GM19238 (cell line): Measurements from ENCODE around the gene PACSIN2.

Experiments used
- DNase-seq: peaks from one replicate; pipeline ENCODE4 v3.0.0; 2011; ENCODE audit warnings: low spot score; ENCODE audit not compliant: insufficient read length

PACSIN2 gene

GRCh38 chr22:42906605-42907348, 108.2 kb downstream of the PACSIN2 start:
- no peak for DNase-seq

GRCh38 chr22:42905702-42906183, 109.2 kb downstream of the PACSIN2 start:
- DNase-seq = no peak

- no peak for DNase-seq
Measured at GRCh38 chr22:42905217-42905616, 109.7 kb downstream of the PACSIN2 start.

- no peak for DNase-seq
Measured at GRCh38 chr22:42904050-42904449, 110.9 kb downstream of the PACSIN2 start.

DNA sequence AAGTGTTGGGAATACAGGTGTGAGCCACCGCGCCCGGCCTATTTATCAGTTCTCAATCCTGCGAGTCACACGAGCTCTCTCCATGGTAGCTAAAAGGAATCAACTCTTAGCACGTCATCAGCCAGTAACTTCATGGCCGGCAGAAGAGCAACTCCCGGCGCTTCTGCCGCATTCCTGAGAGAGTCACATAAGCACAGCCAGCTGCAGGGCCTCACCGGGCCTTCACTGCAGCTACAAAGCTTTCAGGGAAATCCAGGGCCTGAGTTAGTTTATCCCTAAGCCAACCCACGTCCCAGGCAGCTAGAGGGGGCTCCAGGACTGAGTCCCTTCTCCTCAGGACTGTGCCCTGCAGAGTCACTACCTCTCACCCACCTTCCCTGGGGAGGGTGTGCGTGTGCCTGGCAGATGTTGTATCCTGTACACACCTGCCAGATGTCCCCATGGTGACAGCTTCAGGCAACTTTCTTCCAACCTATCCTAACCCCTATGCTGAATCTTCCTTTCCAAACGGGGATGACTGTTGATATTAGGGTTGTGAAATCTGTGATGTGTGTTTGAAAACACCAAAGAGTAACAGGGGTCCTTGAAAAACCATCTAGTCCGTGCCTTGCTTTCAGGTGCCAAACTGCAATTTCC, 112.0 kb downstream of the PACSIN2 start:
- no peak for DNase-seq

GRCh38 chr22:42901790-42902508, 113.0 kb downstream of the PACSIN2 start:
- DNase-seq = no peak

DNA sequence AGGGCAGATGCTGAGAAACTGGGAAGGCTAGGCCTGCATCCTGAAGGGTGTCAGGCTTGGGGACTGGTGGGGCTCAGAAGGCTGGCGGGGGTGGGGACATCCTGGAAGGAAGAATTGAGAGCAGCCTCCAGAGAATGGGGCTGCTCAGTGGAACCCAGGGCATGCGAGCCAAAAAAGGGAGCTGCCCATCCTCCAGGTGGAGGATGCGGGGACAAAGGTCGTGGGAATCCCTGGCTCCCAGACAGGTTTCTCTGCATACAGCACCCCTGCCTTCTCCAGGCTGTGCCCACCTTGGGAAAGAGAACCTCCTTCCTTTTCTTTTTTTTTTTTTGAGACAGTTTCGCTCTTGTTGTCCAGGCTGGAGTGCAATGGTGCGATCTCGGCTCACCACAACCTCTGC, 117.0 kb downstream of the PACSIN2 start:
- no peak for DNase-seq

DNA sequence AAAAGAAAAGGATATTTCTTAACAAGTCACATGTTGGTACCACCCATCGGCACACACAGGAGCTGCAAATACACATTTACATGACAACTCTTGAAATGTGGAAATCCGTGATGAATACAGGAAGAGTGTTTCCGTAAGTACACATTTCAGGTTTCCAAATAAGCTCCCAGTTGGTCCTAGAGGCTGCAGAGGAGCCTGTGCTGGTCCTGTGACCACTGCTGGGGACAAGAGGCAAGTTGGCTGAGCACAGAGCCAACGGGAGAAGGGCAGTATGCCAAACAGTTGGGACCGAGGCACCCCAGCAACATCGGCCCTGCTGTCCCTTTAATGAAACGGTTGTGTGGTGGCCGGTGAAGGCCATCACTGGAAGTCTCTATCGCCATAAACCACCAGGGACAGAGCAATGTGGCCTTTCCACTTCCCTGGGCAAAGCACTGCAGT, 119.4 kb downstream of the PACSIN2 start:
- DNase-seq = no peak

- peak; percentile 35 for DNase-seq
Measured at GRCh38 chr22:42895087-42895486, 119.9 kb downstream of the PACSIN2 start.

GRCh38 chr22:42893371-42894150, 121.4 kb downstream of the PACSIN2 start:
- no peak for DNase-seq

DNA sequence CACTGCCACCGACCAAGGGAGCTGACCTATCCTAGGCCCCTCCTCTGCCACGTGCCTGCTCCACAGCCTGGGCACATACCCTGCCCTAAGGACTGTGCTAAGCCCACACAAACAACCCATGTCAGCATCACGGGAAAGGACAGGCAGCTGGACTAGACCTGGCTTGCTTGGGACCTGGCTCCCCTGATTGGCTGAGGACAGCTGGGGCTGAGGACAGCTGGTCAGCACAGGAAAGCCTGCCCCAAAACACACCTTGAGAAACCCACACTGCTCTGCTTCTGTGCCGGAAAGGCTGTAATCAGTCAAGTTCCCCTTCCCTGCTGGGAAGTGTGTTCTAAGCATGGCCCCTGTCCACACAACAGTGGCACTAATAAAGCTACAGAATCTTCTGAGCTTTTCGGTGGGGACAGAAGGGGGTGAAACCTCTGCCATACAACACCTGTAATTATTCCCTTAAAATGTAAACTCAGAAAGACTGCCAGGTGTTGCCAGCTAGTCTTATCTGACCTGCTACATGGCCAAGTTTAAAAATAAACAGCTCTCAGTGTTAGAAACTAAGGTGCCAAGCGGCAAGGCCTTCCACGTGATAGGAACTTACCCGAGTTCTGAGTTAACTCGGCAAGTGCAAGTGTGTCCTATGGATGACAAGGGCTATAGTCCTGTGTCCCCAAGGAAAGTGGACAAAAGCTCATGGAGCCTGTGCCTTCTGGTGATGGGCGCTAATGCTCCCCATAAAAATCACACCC, 122.2 kb downstream of the PACSIN2 start:
- no peak for DNase-seq

DNA sequence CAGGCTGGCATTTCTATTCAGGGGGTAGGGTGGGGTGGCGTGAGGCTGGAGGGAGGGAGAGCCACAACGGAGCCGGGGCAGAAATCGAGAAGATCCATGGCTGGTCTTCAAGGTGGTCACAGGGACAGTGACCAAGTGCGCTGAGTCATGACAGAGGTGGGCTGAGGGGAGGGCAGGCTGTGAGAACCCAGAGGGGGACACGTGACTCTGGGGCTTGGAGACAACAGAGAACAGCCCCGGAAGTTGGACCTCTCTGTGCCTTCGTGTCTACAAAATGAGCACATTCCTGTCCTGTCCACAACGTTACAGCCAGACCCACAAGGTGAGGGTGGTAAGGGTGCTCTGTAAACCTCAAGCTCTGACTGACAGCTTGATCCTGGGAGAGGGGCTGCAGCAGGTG, 122.8 kb downstream of the PACSIN2 start:
- no peak for DNase-seq

DNA sequence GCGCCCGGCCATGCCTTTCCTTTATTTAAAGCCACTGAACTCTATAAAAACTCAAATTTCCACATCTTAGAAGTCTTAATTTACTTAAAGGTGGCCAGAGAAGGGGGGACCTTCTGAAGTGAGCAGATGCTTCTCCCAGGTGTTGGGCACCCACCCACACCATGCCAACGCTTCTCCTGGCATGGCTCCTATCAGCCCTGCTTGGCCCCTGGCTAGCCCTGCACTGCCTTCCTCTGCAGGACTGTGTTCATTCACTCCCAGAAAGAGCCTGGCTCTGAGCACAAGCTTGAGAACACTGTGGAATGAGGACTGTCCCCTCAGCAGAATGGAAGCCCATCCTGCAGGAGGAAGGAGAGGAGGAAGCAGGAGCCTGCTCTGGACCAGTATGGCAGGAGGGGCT, 123.3 kb downstream of the PACSIN2 start:
- no peak for DNase-seq

- no peak for DNase-seq
Measured at GRCh38 chr22:42891008-42891407, 123.9 kb downstream of the PACSIN2 start.

DNA sequence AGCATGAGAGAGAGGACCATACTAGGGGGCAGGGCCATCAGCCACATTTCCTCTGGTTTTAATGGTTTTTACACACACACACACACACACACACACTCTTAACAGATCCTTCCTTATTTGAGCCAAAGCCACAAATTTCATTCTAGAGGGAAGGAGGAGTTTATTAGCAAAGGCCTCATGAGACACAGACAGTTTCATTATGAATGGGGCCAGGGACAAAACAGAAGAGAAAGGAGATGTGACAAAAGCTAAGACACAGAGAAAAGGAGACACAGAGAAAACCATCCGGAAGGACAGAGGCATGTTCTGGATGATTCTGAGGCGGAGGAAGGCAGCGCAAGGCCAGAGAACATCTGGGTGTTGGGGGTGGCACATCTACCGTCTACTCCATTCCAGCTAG, 125.6 kb downstream of the PACSIN2 start:
- DNase-seq = peak; percentile 77

DNA sequence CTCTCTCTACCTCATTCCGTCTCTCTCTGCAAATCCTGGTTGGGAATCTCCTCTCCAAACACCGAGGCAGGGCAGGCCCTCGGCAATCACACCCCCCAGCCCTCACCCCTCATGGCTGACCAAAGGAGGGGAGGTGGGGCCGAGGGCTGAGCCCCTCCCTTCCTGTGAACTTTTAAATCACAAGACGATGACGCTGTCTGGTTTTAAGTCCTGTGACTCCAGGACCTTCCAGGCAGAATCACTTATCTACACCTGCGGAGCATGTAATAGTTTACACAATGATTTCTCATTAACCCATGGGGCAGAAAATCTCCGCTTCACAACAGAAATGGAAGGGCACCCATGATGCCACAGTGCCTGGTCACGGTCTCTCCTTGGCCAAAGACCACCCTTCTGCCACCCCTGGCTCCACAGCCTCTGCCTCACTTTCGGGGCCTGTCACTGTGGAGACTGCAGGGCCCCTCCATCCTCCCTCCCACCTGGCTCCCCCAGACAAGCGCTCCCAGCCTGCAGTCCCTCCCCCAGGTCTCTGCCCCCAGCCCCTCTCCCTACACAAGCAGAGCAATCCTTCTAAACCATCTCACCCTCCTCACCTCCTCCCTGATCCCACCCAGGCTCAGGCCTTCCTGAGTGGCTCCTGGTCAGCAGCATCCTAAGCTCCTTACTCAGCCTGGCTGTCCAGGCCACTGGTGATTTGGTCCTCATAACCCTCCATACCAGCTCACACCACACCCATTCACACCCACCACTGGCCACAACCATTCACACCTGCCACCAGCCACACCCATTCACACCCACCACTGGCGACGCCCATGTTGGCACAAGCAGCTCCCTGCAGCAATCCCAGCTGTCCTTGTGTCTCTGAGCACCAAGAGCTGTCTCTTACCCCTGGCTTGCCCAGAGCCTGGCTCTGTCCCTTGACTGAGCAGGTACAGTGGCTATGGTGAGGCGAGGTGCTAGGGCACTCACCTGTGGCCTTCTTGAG, 127.1 kb downstream of the PACSIN2 start:
- DNase-seq = no peak

DNA sequence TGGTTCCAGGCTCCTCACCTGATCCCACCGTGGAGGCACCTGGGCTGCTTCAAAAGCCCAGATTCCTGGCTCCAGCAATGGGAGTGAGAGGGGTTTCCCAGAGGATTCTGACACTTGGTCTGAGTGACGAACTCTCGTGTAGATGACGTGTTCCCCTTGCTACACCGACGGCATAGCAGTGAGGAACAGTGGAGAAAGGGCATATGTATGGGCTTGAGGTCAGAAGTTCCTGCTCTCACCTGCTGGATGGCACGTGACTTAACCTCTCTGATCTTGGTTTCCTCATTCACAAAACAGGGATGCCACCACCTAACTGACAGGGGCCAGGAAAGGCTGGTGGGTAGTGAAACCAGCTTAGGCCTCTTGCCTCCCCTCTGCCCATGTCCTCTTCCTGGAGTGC, 127.8 kb downstream of the PACSIN2 start:
- no peak for DNase-seq

DNA sequence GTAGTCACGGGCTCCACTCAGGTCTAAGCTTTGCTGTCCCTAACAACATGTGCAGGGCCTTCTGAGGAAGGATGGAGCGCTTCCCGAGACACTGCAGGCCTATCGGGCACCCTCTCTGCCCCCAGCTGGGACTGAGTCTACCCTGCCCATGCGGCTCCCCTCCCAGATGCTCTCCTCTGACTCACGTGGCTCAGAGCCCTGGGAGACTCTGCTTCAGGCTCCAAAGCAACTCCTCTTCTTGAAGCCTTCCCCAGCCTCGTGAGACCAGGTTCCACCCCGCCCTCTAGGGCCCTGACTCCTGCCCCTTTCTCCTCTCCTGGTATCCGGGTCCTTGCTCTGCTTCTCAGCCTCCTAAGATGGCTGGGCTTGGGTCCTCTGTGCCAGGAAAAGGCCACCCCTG, 129.5 kb downstream of the PACSIN2 start:
- no peak for DNase-seq

GRCh38 chr22:42884616-42885375, 130.2 kb downstream of the PACSIN2 start:
- no peak for DNase-seq
